ENCODE data around the gene STAT5A.
"Not testable (repeated sequence)": the region's sequence is repeated elsewhere in the genome, so short reads cannot be mapped to it uniquely, and the experiment has no call there.

STAT5A gene

DNA sequence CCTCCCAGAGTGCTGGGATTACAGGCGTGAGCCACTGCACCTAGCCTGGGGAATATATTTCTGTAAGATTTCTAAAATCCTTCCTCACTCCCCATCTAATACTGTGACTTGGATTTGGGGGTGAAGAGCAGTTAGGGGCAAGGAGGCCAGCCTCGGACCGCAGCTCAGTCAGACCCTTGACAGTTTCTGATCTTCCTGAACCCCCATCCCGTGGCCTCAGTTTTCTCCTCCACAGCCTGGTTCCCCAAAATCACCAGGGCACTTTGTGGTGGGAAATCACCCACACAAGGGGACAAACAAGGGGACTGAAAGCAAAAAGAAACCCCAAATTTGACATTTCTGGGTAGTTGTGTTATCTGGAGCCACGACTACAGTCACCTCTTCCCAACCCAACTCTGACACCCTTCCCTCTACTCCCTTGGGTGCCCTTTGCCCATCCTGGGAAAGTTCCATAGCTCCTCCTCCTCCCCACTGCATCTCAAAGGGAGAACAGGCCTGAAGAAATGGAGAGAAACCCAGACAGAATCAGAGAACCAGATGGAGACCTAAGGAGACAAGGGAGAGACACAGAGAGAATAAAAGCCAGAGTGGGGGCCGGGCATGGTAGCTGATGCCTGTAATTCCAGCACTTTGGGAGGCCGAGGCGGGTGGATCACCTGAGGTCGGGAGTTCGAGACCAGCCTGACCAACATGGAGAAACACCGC lies 2.8 kb upstream of the STAT5A start:
- DNase-seq (ENCODE audit: low read depth in 2 of 2) = no peak

DNA sequence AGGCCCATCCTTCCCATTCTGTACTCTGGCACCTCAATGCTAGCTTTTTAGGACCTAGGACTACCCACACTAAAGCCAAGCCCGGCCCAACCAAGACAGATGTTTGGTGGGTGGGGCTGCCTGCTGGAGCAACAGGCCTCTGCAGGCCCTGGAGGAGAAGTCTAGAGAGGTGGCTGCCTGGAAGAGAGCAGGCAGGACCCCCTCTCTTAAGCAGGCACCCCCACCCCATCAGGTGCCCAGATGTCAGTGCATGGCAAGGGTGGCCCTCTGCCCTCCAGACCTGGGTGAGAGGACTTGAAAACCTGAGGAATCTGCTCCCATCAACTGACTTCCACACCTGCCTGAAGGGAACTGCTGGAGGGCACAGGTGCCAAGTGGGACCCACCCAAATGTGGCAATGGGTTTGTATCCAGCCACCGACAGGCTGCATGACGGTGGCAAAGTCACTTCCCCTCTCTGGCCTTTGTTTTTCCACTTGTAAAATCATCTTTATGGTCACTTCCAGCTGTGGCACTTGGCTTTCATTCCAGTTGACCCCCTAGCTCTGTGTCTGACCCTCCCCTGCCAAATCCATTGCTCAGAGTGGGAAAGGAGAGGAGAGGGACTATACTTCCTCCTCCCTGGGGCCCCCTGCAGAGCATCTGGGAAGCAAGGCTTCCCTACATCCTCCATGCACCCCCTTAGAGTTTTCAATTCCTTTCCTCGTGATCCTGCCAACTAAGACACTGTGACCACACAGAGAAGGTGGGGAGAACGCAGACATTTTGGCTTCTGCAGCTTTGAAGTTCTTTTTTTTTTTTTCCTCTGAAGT lies 1.7 kb upstream of the STAT5A start:
- no peak for DNase-seq (ENCODE audit: low read depth in 2 of 2)

GRCh38 chr17:42287305-42287976 lies 857 bp upstream of the STAT5A start:
- DNase-seq (ENCODE audit: low read depth in 2 of 2) = no peak

GRCh38 chr17:42288803-42289610 lies 709 bp downstream of the STAT5A start:
- no peak for DNase-seq (ENCODE audit: low read depth in 2 of 2)

GRCh38 chr17:42289611-42290181 lies 1.4 kb downstream of the STAT5A start:
- DNase-seq (ENCODE audit: low read depth in 2 of 2) = peak; percentile 57 to 58

GRCh38 chr17:42290577-42290976 lies 2.3 kb downstream of the STAT5A start:
- no peak for DNase-seq (ENCODE audit: low read depth in 2 of 2)

DNA sequence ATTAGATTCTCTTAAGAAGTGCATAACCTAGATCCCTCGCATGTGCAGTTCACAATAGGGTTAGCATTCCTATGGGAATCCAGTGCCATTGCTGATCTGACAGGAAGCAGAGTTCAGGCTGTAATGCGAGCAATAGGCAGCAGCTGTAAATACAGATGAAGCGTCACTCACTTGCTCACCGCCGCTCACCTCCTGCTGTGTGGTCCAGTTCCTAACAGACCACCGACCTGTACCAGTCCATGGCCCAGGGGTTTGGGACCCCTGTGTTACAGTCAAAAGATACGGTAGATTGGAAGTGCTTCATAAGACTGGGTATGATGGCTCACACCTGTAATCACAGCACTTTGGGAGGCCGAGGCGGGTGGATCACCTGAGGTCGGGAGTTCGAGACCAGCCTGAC lies 2.8 kb downstream of the STAT5A start:
- DNase-seq (ENCODE audit: low read depth in 2 of 2) = no peak

DNA sequence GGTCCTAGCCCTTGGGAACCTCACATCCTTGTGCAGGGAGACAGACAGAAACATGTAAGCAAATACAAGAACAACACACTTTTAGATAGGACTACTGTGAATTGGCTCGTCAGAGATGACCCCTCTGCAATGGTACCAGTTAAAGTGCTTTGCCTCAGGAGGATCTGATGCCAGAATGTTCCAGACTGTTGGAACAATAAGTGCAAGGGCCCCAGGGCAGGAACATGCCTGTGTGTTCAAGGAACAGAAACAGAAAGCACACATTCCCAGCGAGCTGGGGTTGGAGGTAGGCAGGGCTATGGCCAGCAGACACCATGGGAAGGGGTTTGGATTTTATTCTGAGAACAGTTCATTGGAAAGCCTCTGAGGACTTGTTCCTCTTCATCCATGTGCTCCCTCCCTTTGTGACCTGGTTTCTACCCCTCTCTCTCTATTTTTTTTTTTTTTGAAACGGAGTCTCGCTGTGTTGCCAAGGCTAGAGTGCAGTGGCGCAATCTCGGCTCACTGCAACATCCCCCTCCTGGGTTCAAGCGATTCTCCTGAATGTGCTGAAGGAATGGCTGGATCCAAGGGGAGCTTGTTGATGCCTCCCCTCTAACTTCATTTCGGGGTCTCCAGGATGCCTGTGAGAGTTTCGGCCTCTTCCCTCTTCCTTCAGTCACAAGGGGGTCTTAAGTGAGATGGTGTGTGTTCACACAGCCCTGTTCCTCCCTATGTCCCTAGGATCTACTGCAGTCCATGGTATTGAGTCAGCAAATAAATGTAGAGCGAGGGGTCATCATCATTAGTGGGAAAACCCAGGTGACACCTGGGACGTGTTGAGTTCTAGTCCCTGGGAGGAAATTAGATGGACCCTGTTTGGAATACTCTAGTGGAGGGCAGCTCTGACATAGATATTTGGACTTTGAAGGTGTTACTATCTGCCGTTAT lies 6.4 kb downstream of the STAT5A start:
- DNase-seq (ENCODE audit: low read depth in 2 of 2) = no peak

DNA sequence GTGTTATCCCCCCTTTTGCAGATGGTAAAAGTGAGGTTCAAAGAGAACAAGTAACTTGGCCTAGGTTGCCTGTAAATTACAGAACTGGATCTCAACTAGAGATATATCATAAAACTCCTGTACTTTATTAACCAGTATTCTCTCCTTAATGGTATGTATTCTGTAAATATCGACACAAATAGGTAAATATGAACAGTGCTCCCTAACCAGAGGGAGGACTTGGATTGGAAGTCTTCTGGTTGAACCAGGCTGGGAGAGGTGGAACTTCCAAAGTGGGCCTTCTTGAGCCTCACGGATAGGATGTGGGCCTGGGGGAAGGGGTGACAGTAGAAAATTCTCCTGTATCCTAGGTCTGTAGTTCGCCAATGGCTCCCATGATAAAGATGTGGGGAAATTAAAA lies 7.7 kb downstream of the STAT5A start:
- no peak for DNase-seq (ENCODE audit: low read depth in 2 of 2)

- not testable (repeated sequence) for DNase-seq (ENCODE audit: low read depth in 2 of 2)
Observed at GRCh38 chr17:42297775-42298174, 9.5 kb downstream of the STAT5A start.

DNA sequence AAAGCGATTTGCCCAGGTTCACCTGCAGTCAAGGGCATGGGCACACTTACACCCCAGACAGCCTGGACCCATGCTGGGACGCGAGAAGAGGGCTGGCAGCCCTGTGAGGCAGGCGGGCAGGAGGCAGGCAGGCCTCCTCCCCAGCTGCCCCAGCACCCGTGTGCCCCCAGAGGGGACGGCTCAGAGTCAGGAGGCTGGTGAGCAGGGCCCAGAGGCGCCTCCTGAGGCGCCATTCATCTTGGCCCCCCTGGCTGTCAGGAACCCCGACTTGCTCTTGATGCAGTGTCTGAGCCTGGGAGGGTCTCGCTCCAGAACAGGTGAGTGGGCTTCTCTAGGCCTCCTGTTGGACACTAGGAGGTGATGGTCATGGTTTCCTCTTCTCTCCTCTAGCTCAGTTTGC lies 11.1 kb downstream of the STAT5A start:
- DNase-seq (ENCODE audit: low read depth in 2 of 2) = not testable (repeated sequence)

DNA sequence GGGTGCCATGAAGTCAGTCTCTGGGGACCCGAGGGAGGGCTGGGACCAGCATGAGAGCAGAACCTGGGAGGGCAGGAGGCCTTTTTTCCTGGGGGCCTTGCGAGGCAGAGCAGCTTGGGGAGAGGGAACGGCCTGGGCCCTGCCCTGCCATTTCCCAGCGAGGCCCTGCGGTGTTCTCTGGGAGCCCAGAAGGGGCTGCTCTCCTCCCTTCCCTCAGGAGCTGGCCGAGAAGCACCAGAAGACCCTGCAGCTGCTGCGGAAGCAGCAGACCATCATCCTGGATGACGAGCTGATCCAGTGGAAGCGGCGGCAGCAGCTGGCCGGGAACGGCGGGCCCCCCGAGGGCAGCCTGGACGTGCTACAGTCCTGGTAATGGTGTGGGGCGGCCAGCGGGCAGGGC lies 11.6 kb downstream of the STAT5A start:
- not testable (repeated sequence) for DNase-seq (ENCODE audit: low read depth in 2 of 2)

GRCh38 chr17:42301022-42301421 lies 12.7 kb downstream of the STAT5A start:
- no peak for DNase-seq (ENCODE audit: low read depth in 2 of 2)

DNA sequence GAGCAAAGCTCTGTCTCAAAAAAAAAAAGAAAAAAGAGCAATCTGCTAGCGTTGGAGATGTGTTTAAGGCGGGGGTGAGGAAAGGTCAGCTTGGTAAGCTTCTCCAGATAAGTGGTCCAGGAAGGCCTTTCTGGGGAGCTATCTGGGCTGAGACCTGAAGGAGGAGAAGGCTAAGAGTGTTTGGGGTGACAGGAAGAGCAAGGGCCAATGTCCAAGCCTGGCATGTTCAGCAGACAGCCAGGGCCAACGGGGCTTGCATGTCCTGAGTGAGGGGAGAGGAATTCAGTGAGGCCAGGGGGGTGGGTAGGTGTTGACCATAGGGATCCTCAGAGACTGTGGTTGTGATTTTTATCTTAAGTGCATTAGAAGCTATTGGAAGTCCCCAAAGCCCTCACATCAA lies 15.4 kb downstream of the STAT5A start:
- DNase-seq (ENCODE audit: low read depth in 2 of 2) = no peak

DNA sequence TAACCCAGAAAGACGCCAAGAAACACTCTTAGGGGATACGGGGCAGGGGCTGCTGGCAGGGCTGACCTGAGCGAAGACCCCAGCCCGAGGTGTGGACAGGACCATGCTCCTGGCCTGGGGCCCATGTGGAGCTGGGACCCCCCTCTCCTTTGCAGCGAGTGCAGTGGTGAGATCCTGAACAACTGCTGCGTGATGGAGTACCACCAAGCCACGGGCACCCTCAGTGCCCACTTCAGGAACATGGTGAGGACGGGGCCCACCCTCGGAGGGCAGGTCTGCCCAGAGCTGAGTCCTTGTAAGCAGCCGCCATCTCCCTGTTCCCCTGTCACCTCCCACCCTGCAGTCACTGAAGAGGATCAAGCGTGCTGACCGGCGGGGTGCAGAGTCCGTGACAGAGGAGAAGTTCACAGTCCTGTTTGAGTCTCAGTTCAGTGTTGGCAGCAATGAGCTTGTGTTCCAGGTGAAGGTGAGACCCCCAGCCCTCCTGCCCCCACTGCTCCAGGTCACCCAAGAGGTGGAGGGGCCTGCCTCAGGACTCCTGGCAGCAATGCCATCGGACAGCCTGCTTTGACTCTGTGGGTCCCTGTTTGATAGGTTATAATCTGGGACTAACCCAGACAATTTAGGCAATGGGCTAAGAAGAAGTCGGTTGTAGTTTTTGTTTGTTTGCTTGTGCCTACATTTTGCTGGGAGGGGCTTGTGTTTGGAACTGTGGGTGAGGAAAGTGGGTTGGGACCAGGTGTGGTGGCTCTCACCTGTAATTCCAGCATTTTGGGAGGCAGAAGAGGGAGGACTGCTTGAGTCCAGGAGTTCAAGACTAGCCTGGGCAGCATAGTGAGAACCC lies 16.1 kb downstream of the STAT5A start:
- DNase-seq (ENCODE audit: low read depth in 2 of 2) = no peak

DNA sequence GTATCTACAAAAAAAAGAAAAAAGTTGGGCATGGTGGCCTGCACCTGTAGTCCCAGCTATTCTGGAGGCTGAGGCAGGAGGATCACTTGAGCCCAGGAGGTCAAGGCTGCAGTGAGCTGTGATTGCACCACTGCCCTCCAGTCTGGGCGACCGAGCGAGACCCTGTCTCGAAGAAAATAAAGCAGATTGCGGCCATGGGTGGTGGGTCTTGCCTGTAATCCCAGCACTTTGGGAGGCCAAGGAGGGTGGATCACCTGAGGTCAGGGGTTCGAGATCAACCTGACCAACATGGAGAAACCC lies 16.7 kb downstream of the STAT5A start:
- not testable (repeated sequence) for DNase-seq (ENCODE audit: low read depth in 2 of 2)

DNA sequence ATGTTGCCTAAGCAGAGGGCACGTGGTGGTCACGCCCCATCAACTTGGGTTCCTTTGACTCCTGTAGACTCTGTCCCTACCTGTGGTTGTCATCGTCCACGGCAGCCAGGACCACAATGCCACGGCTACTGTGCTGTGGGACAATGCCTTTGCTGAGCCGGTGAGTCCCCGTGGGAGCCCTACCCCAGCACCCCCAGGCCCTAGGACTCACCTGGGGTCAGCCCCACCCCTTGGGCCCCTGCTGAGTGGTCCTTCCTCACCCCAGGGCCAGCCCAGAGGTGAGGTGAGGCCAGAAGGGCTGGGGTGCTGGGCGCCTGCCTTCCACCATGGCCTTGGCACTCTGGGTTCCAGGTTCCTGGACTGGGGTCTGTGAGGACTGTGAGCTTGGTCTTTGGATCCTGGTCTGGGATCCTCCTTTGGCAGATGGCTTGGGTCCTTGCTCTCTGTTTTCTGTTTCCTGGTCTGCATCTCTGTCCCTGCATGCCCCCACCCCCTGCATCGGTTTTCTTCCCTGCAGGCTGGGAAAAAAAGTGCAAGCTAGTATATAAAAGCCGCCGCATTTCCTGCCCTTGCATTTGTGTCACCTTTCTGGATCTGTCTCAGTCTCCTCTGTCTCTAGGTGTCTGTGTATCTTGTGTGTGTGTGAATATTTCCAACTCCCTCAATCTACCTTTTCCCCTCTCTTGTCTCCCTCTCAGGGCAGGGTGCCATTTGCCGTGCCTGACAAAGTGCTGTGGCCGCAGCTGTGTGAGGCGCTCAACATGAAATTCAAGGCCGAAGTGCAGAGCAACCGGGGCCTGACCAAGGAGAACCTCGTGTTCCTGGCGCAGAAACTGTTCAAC lies 17.5 kb downstream of the STAT5A start:
- DNase-seq (ENCODE audit: low read depth in 2 of 2) = no peak

- DNase-seq (ENCODE audit: low read depth in 2 of 2) = no peak
Observed at GRCh38 chr17:42306385-42306667, 18.0 kb downstream of the STAT5A start.

- DNase-seq (ENCODE audit: low read depth in 2 of 2) = no peak
Observed at GRCh38 chr17:42307362-42307927, 19.1 kb downstream of the STAT5A start.
